HL-60 (cell line): ENCODE data around the gene ATXN7L1.

Experiments
- POLR2AphosphoS5 ChIP-seq: IDR thresholded peaks from 2 replicates; pipeline ENCODE4 v1.6.1; 2012; ENCODE audit warnings: low read depth
- TF ChIP-seq, protein P1 (sequence below): IDR thresholded peaks from one replicate; pipeline ENCODE4 v1.5.1; 2011; ENCODE audit warnings: low read length, control low read depth, inconsistent platforms; ENCODE audit not compliant: insufficient read depth
- TF ChIP-seq, protein P2 (sequence below): IDR thresholded peaks from 2 replicates; pipeline ENCODE4 v1.6.1; 2012; ENCODE audit warnings: low read depth; ENCODE audit not compliant: insufficient replicate concordance

DNA sequence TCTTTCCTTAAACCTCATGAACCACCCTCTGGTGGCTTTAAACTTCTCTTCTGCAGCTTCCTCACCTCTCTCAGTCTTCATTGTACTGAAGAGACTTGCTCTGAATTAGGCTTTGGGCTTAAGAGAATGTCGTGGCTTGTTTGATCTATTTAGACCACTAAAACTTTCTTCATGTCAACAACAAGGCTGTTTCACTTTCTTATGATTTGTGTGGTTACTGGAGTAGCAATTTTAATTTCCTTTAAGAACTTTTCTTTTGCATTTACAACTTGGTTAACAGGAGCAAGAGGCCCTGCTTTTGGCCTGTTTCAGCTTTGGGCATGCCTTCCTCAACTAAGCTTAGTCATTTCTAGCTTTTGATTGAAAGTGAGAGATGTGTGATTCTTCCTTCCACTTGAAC is 48.5 kb upstream of the ATXN7L1 start:
- TF ChIP-seq, protein P1, sequence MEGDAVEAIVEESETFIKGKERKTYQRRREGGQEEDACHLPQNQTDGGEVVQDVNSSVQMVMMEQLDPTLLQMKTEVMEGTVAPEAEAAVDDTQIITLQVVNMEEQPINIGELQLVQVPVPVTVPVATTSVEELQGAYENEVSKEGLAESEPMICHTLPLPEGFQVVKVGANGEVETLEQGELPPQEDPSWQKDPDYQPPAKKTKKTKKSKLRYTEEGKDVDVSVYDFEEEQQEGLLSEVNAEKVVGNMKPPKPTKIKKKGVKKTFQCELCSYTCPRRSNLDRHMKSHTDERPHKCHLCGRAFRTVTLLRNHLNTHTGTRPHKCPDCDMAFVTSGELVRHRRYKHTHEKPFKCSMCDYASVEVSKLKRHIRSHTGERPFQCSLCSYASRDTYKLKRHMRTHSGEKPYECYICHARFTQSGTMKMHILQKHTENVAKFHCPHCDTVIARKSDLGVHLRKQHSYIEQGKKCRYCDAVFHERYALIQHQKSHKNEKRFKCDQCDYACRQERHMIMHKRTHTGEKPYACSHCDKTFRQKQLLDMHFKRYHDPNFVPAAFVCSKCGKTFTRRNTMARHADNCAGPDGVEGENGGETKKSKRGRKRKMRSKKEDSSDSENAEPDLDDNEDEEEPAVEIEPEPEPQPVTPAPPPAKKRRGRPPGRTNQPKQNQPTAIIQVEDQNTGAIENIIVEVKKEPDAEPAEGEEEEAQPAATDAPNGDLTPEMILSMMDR: no peak
- TF ChIP-seq, protein P2, sequence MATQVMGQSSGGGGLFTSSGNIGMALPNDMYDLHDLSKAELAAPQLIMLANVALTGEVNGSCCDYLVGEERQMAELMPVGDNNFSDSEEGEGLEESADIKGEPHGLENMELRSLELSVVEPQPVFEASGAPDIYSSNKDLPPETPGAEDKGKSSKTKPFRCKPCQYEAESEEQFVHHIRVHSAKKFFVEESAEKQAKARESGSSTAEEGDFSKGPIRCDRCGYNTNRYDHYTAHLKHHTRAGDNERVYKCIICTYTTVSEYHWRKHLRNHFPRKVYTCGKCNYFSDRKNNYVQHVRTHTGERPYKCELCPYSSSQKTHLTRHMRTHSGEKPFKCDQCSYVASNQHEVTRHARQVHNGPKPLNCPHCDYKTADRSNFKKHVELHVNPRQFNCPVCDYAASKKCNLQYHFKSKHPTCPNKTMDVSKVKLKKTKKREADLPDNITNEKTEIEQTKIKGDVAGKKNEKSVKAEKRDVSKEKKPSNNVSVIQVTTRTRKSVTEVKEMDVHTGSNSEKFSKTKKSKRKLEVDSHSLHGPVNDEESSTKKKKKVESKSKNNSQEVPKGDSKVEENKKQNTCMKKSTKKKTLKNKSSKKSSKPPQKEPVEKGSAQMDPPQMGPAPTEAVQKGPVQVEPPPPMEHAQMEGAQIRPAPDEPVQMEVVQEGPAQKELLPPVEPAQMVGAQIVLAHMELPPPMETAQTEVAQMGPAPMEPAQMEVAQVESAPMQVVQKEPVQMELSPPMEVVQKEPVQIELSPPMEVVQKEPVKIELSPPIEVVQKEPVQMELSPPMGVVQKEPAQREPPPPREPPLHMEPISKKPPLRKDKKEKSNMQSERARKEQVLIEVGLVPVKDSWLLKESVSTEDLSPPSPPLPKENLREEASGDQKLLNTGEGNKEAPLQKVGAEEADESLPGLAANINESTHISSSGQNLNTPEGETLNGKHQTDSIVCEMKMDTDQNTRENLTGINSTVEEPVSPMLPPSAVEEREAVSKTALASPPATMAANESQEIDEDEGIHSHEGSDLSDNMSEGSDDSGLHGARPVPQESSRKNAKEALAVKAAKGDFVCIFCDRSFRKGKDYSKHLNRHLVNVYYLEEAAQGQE: no peak
- no peak for TF ChIP-seq POLR2AphosphoS5
